Coronary artery (tissue), 2 donors: ENCODE data around the gene CAMTA2.

Experiments used
- DNase-seq: peaks from one replicate; pipeline ENCODE4 v3.0.0-alpha.2; 2017; ENCODE audit warnings: low spot score
- H3K27ac ChIP-seq, 2 donors: fragments of 200-600 bp; sonication (generic); one replicate each; pipeline ENCODE4 v1.5.1; 2016 to 2019
- H3K4me3 ChIP-seq: fragments of 200-600 bp; sonication (generic); 2 replicates; pipeline ENCODE4 v1.5.1; 2016; ENCODE audit warnings: mild to moderate bottlenecking, moderate library complexity
- TF ChIP-seq, protein P1 (sequence below): fragments of 200-600 bp; sonication (generic); IDR thresholded peaks from one replicate; pipeline ENCODE4 v1.5.1; 2019; ENCODE audit warnings: antibody characterized with exemption

The CAMTA2 gene

DNA sequence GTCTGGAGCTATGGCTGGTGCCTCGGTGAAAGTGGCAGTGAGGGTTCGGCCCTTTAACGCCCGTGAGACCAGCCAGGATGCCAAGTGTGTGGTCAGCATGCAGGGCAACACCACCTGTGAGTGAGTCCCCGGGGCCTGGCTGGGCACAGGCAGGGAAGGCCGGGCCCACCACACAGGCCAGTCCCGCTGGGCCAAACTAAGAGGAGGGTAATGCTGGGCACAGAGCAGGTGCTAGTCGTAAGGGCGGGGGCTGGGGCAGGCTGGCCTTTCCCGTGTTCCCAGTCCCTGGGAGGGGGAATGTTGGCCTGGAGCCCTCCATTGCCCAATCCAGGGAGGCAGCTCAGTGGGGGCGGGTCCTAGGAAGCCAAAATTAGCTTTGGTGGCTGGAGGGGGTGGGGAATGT is 12.8 kb upstream of the CAMTA2 start:
- DNase-seq = peak; percentile 91
- H3K27ac ChIP-seq = peak overlapping the region; percentile 83 to 90
- H3K4me3 ChIP-seq = peak overlapping the region; percentile 99
- TF ChIP-seq, protein P1, sequence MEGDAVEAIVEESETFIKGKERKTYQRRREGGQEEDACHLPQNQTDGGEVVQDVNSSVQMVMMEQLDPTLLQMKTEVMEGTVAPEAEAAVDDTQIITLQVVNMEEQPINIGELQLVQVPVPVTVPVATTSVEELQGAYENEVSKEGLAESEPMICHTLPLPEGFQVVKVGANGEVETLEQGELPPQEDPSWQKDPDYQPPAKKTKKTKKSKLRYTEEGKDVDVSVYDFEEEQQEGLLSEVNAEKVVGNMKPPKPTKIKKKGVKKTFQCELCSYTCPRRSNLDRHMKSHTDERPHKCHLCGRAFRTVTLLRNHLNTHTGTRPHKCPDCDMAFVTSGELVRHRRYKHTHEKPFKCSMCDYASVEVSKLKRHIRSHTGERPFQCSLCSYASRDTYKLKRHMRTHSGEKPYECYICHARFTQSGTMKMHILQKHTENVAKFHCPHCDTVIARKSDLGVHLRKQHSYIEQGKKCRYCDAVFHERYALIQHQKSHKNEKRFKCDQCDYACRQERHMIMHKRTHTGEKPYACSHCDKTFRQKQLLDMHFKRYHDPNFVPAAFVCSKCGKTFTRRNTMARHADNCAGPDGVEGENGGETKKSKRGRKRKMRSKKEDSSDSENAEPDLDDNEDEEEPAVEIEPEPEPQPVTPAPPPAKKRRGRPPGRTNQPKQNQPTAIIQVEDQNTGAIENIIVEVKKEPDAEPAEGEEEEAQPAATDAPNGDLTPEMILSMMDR = no peak

DNA sequence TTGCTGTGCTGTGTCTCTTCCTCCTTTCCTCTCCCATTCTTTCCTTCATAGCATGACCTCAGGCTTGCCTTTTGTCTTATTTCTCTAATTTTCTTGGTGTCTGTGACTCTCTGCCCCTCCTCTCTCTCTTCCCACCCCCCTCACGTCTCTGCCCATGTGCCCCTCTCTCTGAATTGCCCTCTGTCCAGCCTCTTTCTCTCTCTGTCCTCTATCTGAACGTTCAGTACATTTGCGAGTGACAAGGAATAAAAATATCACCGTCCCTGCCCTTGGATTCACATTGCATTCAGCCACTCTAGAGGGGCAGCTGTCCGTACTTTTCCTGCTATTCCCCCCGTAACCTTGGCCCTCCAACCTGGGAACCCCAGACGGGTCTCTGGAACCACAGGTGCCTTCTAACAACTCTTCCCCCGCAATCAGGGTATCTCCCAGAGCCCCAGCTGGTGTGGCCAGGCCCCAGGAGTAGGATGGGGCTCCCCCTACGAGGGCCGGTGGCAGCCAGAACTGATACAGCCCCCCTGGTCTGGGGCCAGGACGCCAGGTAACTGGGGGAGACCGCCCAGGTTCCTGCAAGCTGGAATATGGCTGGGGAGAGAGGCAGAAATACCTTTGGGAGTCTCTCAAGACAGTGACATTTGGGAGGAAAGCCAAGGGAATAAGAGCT is 12.1 kb upstream of the CAMTA2 start:
- TF ChIP-seq, protein P1 = no peak
- Histone ChIP-seq H3K4me3 (peak overlapping the region; percentile 99), H3K27ac (peak overlapping the region; percentile 83 to 90)
- peak; percentile 54 for DNase-seq

DNA sequence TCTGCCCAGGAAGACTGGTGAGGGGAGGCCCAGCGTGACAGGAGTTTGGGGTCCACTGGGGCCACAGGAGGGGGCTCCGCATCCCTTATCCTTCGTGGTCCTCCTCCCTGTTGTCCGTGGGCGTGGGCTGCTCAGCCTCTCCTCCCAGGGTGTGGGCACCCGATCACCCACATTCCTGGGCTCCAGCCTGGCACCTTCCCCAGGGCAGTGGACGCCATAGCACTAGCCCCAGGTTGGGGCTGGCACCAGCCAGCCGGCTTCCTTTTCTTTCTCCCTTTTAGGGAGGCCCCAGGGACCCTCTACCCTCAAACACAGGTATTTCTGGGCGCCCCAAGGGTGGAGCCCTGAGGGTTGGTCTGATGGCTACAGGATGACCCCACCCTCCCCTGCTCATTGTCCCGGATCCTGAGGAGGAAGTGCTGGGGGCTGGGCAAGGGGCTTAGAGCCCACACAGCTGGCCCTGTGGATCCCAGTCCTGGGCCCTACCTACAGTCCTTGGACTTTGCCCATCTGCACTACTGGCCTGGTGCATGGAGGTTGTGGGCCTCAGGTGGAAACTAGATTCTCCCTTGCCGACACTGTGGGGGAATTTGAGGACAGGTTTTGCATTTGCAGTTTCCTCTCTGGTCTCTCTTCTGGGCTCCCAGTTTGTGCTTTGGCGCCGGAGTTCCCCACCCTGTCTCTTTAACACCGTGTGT is 11.4 kb upstream of the CAMTA2 start:
- peak overlapping the region; percentile 99 for H3K4me3 ChIP-seq
- TF ChIP-seq, protein P1 = no peak
- peak; percentile 72 for DNase-seq
- peak overlapping the region; percentile 90 to 95 for H3K27ac ChIP-seq

DNA sequence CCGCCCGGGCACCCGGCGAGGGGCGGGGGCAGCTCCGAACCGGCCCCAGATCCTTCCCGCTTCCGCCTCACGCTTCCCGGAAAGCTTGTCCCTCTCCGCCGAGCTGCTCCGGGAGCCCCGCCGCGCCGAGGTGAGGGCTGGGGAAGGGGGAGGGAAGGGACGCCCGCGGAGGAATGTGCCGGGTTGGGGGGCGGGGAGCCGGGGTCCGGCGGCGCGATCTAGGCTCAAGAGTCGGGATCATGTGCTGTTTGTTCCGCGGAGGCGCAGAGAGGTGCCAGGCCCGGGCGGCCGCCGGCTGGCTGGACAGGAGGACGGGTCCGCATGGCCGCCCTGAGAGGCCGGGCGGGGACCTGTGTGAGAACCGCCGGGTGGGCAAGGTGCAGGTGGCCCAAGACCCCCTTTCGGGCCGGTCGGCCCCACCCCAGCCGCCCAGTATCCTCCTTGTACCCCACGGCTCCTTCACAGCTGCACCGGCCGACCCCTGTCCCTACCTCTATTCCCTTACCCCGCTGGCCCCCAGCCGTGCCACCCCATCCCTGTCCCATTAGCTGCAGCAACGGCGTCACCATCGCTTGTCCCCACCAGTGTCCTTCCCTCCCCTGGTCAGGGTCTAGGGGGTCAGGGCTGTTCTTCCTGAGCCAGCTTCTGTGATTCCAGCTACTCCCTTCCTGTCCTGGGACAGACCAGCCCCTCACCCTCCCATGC is 10.7 kb upstream of the CAMTA2 start:
- Histone ChIP-seq H3K4me3 (peak overlapping the region; percentile 99), H3K27ac (peak overlapping the region; percentile 90 to 95)
- peak; percentile 79 for DNase-seq
- TF ChIP-seq, protein P1 = no peak

DNA sequence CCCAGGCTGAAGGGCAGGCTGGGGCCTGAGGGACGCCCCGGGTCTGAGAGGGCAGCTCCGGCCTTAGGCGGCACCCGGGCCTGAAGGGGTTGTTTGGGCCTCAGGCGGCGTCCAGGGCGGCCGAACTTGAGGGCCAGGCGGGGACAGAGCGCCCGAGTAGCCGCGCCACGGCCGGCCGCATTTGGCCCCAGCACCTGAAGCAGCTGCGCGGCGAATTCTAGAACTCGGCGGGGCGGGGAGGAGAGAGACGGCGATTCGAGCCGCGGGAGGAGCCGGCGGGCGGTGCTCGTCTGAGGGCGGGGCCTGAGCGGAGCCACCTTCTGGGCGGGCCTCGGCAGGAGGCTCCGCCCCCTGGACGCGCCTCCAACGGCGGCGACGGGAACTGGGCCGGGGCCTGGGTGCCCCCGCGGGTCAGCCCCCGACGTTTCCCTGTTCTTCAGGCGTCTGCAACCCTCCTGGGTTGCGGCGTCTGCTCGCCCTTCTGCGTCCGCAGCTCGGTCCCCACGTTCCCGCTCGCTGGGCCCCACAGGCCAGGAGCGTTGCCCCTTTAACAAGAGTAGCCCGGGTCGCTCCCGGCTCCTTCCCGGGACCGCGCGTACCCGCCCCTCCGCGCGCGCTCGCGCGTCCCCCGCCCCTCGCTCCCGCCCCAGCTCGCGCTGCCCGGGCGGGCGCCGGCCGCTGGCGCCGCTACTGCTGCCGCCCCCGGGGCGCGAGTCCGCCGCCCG is 10.0 kb upstream of the CAMTA2 start, which contains the start of the genes INCA1 and KIF1C:
Gene INCA1, minus strand, starts transcription at position 221 of the 725 bp plus-strand sequence. CDS start 3,085 bp downstream, outside the sequence.
Gene KIF1C, plus strand, starts transcription at position 649 of the 725 bp plus-strand sequence. CDS start 2,297 bp downstream, outside the sequence.
- TF ChIP-seq, protein P1 = no peak
- DNase-seq = peak; percentile 94
- H3K4me3 ChIP-seq = peak within 1 kb of the TSS; percentile 99
- peak within 1 kb of the TSS; percentile 90 to 95 for H3K27ac ChIP-seq

DNA sequence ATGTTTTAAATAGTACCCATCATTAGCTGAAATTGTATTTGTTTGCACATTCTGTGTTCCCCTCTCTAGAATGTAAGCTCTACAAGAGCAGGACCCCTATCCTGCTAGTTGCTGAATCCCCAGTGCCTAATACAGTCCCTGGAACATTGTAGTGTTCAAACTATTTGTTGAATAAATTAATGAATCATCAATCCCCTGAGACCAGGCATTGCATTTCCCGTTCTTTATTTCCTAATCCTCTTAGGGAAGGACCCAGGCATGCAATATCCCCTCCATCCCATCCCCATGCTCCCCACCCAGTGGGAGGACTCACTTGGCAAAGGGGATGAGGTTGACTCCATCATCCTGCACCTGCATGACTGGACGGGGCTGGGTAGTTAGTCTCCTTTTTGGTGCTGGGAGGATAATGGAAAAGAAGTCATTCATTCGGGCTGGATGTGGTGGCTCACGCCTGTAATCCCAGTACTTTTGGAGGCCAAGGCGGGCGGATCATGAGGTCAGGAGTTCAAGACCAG is 6.7 kb upstream of the CAMTA2 start:
- Histone ChIP-seq H3K4me3 (no peak overlapping the region), H3K27ac (no peak overlapping the region)
- TF ChIP-seq, protein P1 = no peak
- DNase-seq = no peak
